ENCODE results near the gene SGCD. TPM values are rescaled to one million over a fixed set of nuclear protein-coding genes. Genes with fewer than 3 reads are reported as not detected.

The SGCD gene
- total RNA-seq, 4 donors from 2014 or later = 16.7 to 38.6 (median 27.7) TPM

GRCh38 chr5:156774273-156774672 is 447.3 kb downstream of the SGCD start:
- 85% methylated on average over 2 of the region's 2 CpGs for WGBS

GRCh38 chr5:156778139-156778706 is 451.3 kb downstream of the SGCD start:
- no peaks in the 10 kb centered on the region for H3K36me3 ChIP-seq
- H3K4me3 ChIP-seq = no peak overlapping the region
- H3K27me3 ChIP-seq = no peaks in the 10 kb centered on the region
- 83% methylated on average over 1 of the region's 1 CpG for WGBS
- H3K9me3 ChIP-seq = no peaks in the 10 kb centered on the region
- TF ChIP-seq EP300 (IDR thresholded peaks at IDR 0.05) = no peak
- TF ChIP-seq POLR2A (IDR thresholded peaks at IDR 0.05; ENCODE audit: low read depth) = no peak
- TF ChIP-seq CTCF (IDR thresholded peaks at IDR 0.05) = no peak
- TF ChIP-seq POLR2AphosphoS5 (IDR thresholded peaks at IDR 0.05) = no peak
- DNase-seq (ENCODE audit: extremely low spot score) = no peak
- intact Hi-C loops (cut with DNase I) = no loop called here
- no peak overlapping the region for H3K27ac ChIP-seq (replicated peaks in 1 of 4)
- no peaks in the 10 kb centered on the region for H3K4me1 ChIP-seq

More at GRCh38 chr5:156774273-156774672, 447.3 kb downstream of the SGCD start:
- Histone ChIP-seq H3K4me1 (no peaks in the 10 kb centered on the region), H3K27ac (replicated peaks in 1 of 4) (no peak overlapping the region), H3K27me3 (no peaks in the 10 kb centered on the region), H3K4me3 (no peak overlapping the region), H3K36me3 (no peaks in the 10 kb centered on the region), H3K9me3 (no peaks in the 10 kb centered on the region)
- no peak for DNase-seq (ENCODE audit: extremely low spot score)
- TF ChIP-seq POLR2AphosphoS5 (IDR thresholded peaks at IDR 0.05) = no peak
- TF ChIP-seq POLR2A (IDR thresholded peaks at IDR 0.05; ENCODE audit: low read depth) = no peak
- no peak for TF ChIP-seq CTCF (IDR thresholded peaks at IDR 0.05)
- no peak for TF ChIP-seq EP300 (IDR thresholded peaks at IDR 0.05)
- intact Hi-C loops (cut with DNase I) = no loop called here

DNA sequence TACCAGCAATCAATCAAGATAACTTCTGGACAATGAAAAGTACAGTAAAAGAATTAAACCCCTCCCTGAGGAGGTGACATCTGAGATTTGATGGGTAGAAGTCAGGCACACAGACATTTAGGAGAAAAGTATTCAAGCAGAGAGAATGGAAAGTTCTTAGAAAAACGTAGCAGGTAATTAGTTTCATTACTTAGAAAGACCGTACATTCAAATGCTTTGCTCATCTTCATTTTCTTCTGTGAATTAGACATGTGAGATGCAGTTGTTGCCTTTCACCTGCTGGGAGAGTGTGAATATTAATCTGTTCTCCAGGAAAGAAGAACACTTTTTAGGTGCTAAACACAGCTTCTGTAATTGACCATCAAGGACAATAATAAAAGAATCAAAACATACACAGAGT is 451.8 kb downstream of the SGCD start:
- H3K4me3 ChIP-seq = no peak overlapping the region
- H3K9me3 ChIP-seq = no peaks in the 10 kb centered on the region
- no peaks in the 10 kb centered on the region for H3K27me3 ChIP-seq
- H3K27ac ChIP-seq (replicated peaks in 1 of 4) = no peak overlapping the region
- H3K4me1 ChIP-seq = no peaks in the 10 kb centered on the region
- TF ChIP-seq EP300 (IDR thresholded peaks at IDR 0.05) = no peak
- H3K36me3 ChIP-seq = no peaks in the 10 kb centered on the region
- DNase-seq (ENCODE audit: extremely low spot score) = no peak
- WGBS = 87% methylated on average over 2 of the region's 2 CpGs
- intact Hi-C loops (cut with DNase I) = no loop called here

GRCh38 chr5:156779436-156779835 is 452.5 kb downstream of the SGCD start:
- H3K9me3 ChIP-seq = peaks cover 0 to under 1% (median 0%) of the 10 kb centered on the region in 4 donors
- H3K36me3 ChIP-seq = no peaks in the 10 kb centered on the region
- H3K4me3 ChIP-seq = no peak overlapping the region
- H3K27ac ChIP-seq (replicated peaks in 1 of 4) = no peak overlapping the region
- no peaks in the 10 kb centered on the region for H3K4me1 ChIP-seq
- TF ChIP-seq POLR2A (IDR thresholded peaks at IDR 0.05; ENCODE audit: low read depth) = no peak
- no peak for TF ChIP-seq EP300 (IDR thresholded peaks at IDR 0.05)
- no peak for TF ChIP-seq POLR2AphosphoS5 (IDR thresholded peaks at IDR 0.05)
- intact Hi-C loops (cut with DNase I) = no loop called here
- 84% methylated on average over 4 of the region's 4 CpGs for WGBS
- no peak for DNase-seq (ENCODE audit: extremely low spot score)
- no peaks in the 10 kb centered on the region for H3K27me3 ChIP-seq

GRCh38 chr5:156783092-156783491 is 456.1 kb downstream of the SGCD start:
- Histone ChIP-seq H3K27me3 (no peaks in the 10 kb centered on the region), H3K36me3 (no peaks in the 10 kb centered on the region), H3K9me3 (peaks cover 0 to 4% (median 0%) of the 10 kb centered on the region in 4 donors), H3K4me1 (no peaks in the 10 kb centered on the region), H3K27ac (replicated peaks in 1 of 4) (no peak overlapping the region), H3K4me3 (no peak overlapping the region)
- DNase-seq (ENCODE audit: extremely low spot score) = no peak
- 90% methylated on average over 2 of the region's 5 CpGs for WGBS
- intact Hi-C loops (cut with DNase I) = no loop called here
- TF ChIP-seq CTCF (IDR thresholded peaks at IDR 0.05) (no peak), POLR2AphosphoS5 (IDR thresholded peaks at IDR 0.05) (no peak), EP300 (IDR thresholded peaks at IDR 0.05) (no peak), POLR2A (IDR thresholded peaks at IDR 0.05; ENCODE audit: low read depth) (no peak)

DNA sequence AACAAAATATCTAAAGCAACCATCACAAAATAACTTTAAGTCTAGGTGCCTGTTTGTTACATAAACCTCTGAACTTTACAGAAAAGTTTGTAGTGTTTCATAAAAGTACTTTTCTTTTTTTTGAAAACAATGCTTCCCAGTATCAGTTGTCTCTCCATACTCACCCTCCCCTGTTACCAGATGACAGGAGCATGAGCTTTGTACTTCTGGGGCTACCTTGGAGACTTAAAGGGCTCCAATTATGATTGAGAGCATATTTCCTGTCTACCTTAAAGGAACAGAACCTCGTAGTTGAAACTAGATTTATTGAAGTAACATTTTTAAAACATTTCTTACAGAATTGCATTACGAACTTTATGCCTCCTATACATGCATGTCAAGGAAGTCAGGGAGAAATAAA is 467.7 kb downstream of the SGCD start:
- Histone ChIP-seq H3K9me3 (no peaks in the 10 kb centered on the region), H3K4me1 (no peaks in the 10 kb centered on the region), H3K4me3 (no peak overlapping the region), H3K27ac (replicated peaks in 1 of 4) (no peak overlapping the region), H3K36me3 (no peaks in the 10 kb centered on the region), H3K27me3 (no peaks in the 10 kb centered on the region)
- no peak for DNase-seq (ENCODE audit: extremely low spot score)
- TF ChIP-seq POLR2A (IDR thresholded peaks at IDR 0.05; ENCODE audit: low read depth) (no peak), CTCF (IDR thresholded peaks at IDR 0.05) (no peak), EP300 (IDR thresholded peaks at IDR 0.05) (no peak), POLR2AphosphoS5 (IDR thresholded peaks at IDR 0.05) (no peak)
- WGBS = 56% methylated on average over 2 of the region's 2 CpGs
- intact Hi-C loops (cut with DNase I) = no loop called here
